Tibial nerve (tissue), 4 donors: ENCODE measurements around the gene SRGAP3. TPM values are rescaled to one million over a fixed set of nuclear protein-coding genes. Genes with fewer than 3 reads are reported as not detected.

Experiments used
- DNase-seq, 2 donors: peaks; one replicate each; pipeline ENCODE4 v3.0.0-alpha.2; 2019; ENCODE audit warnings: low spot score in 2 of 2
- H3K27ac ChIP-seq, 4 donors: fragments of 200-600 bp; sonication (generic) in 3 of 4; one replicate each; pipeline ENCODE4 v1.5.1; 2017 to 2019; ENCODE audit warnings: mild to moderate bottlenecking in 1 of 4
- H3K27me3 ChIP-seq, 2 donors: fragments of 200-600 bp; sonication (generic) in 1 of 2; one replicate each; pipeline versions ENCODE4 v1.5.1 to v1.6.0; 2017 to 2019
- H3K36me3 ChIP-seq, 3 donors: fragments of 200-600 bp; sonication (generic); one replicate each; pipeline ENCODE4 v1.5.1; 2018 to 2019
- H3K4me1 ChIP-seq, 4 donors: fragments of 200-600 bp; sonication (generic) in 3 of 4; one replicate each; pipeline ENCODE4 v1.5.1; 2017 to 2019
- H3K4me3 ChIP-seq, 4 donors: fragments of 200-600 bp; sonication (generic) in 3 of 4; one replicate each; pipeline ENCODE4 v1.5.1; 2017 to 2019; ENCODE audit warnings: mild to moderate bottlenecking in 1 of 4, moderate library complexity in 1 of 4
- H3K9me3 ChIP-seq, 4 donors: fragments of 200-600 bp; sonication (generic) in 3 of 4; one replicate each; pipeline ENCODE4 v1.5.1; 2017 to 2019
- CTCF ChIP-seq, 5 experiments: fragments of 200-600 bp in 3 of 5; fragments of 450-650 bp in 2 of 5; sonication (generic) in 3 of 5; IDR thresholded peaks; one replicate each; pipeline ENCODE4 v1.5.1; 2016 to 2019; ENCODE audit warnings: antibody characterized with exemption in 5 of 5, mild to moderate bottlenecking in 3 of 5, moderate library complexity in 2 of 5
- EP300 ChIP-seq, 2 donors: sonication (generic); formaldehyde crosslinking; IDR thresholded peaks; one replicate each; pipeline ENCODE4 v1.6.1; 2017; ENCODE audit warnings: antibody characterized with exemption in 2 of 2, mild to moderate bottlenecking in 1 of 2
- POLR2A ChIP-seq, 2 donors: fragments of 450-650 bp; IDR thresholded peaks; one replicate each; pipeline ENCODE4 v1.6.1; 2017; ENCODE audit warnings: antibody characterized with exemption in 2 of 2, mild to moderate bottlenecking in 2 of 2, moderate library complexity in 2 of 2
- WGBS, 2 donors: methylation state at CpG; one replicate each; pipeline ENCODE4 v1.1.5; 2018; 5-methylcytosine and 5-hydroxymethylcytosine counted together
- total RNA-seq, 4 donors: library from RNA; depleted of rRNA; stranded (reverse); fragments of >200 nt; gene quantifications; one replicate each; pipeline ENCODE4 v1.1.0, GENCODE V29; 2016

The SRGAP3 gene
- total RNA-seq, 4 donors from 2014 or later = 11.7 to 18.0 (median 15.1) TPM

DNA sequence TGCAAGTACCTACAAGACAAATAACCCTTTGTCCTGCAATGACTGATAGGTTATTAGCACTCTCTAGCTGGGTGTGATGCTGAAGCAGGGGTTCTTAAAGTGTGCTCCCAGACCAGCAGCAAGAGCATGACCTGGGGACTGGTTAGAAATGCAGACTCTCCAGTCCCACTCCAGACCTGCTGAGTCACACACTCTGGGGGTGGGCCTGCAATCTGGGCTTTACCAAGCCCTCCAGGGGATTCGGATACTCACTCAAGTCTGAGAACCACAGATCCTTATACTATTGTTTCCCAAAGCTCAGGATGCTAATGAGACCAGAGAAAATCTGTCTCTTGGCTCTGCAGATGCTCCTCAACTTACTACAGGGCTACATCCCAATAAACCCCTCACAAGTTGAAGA, 144.0 kb downstream of the SRGAP3 start:
- TF ChIP-seq EP300 (IDR thresholded peaks at IDR 0.05) = no peak
- TF ChIP-seq POLR2A (IDR thresholded peaks at IDR 0.05) = no peak
- TF ChIP-seq CTCF (IDR thresholded peaks at IDR 0.05) = no peak
- Histone ChIP-seq H3K9me3 (no peaks in the 10 kb centered on the region), H3K27ac (no peak overlapping the region), H3K4me3 (no peak overlapping the region), H3K4me1 (no peaks in the 10 kb centered on the region), H3K36me3 (peaks cover 0 to 19% (median 0%) of the 10 kb centered on the region in 3 donors), H3K27me3 (no peaks in the 10 kb centered on the region)
- 36 to 43% methylated on average over 1 of the region's 1 CpG for WGBS, 2 donors
- no peak for DNase-seq

DNA sequence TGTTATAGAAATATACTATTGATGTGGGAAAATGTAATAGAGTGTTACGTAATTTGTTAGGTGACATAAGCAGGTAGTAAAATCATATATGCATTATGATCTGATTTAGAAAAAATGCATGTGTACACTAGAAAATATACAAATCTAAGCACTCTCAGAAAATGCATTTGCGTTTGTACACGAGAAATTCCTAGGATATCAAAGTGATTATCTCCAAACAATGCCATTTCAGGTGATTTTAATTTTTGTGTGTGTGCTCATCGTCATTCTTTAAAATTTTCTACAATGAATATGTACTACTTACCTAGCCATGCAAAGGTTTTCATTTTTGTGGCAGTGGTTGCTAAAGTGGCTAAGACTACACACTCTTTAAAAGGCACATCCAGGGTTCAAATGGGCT, 145.3 kb downstream of the SRGAP3 start:
- Histone ChIP-seq H3K4me3 (no peak overlapping the region), H3K9me3 (no peaks in the 10 kb centered on the region), H3K27ac (no peak overlapping the region), H3K27me3 (no peaks in the 10 kb centered on the region), H3K4me1 (no peaks in the 10 kb centered on the region), H3K36me3 (peaks cover 0 to 19% (median 0%) of the 10 kb centered on the region in 3 donors)
- 94 to 96% methylated on average over 4 of the region's 4 CpGs for WGBS, 2 donors
- DNase-seq = no peak
- TF ChIP-seq CTCF (IDR thresholded peaks at IDR 0.05) (no peak), EP300 (IDR thresholded peaks at IDR 0.05) (no peak), POLR2A (IDR thresholded peaks at IDR 0.05) (no peak)

DNA sequence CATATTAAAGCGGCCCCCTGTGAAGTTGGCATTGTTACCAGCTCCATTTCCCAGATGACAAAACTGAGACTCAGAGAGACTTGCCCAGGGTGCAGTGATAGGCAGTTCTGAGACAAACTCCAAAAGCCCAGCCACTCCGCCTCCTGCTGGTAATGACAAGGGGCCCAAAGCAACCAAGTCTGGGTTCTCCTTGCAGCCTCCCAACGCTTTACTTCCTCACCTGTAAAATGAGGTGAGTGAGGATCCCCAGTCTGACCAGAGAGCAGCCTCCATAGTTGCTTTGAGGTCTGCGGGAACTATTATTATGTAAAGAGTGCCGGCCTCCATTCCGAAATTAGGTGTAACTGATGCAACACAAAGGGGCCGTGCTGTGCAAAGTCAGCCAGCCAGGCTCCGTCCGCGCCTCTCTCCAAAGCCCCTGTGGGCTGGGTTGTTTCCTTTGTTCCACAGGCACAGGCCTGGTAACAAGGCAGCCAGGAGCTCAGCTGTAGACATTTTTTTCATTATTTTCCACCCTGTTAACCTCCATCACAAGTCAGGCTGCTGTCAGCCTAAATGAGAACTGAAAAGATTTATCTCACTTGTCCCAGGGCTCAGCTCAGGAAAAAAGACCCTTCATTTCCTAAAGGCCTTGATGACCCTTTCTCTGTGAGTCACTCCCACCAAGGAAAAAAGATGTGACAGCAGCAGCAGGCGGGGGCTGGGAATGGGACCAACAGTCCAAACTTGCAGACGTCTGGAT, 147.0 kb downstream of the SRGAP3 start:
- TF ChIP-seq POLR2A (IDR thresholded peaks at IDR 0.05) (no peak), CTCF (IDR thresholded peaks at IDR 0.05) (no peak), EP300 (IDR thresholded peaks at IDR 0.05) (no peak)
- H3K4me1 ChIP-seq = no peaks in the 10 kb centered on the region
- H3K36me3 ChIP-seq = peaks cover 0 to 19% (median 0%) of the 10 kb centered on the region in 3 donors
- H3K27me3 ChIP-seq = no peaks in the 10 kb centered on the region
- 65 to 68% methylated on average over 12 of the region's 12 CpGs for WGBS, 2 donors
- no peak overlapping the region for H3K27ac ChIP-seq
- no peak overlapping the region for H3K4me3 ChIP-seq
- no peaks in the 10 kb centered on the region for H3K9me3 ChIP-seq
- DNase-seq = no peak

DNA sequence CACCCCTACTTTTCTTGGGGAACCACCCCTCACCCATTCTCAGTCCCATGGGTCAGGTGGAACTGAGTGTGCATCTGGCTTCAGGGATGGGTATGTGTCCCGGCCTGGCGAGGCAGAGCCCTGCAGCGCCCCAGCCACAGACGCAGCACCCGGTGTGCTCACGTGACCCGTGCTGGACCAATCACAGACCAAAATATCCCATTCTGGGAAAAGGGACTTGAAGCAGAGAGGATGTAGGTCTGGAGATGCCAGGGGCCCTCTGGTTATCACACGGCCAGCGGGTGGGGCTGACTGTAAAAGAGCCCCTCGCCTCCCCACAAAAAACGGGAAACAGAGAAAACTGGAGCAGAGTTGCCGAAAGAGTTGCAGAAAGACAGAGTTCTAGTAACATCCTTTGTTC, 148.2 kb downstream of the SRGAP3 start:
- Histone ChIP-seq H3K4me1 (no peaks in the 10 kb centered on the region), H3K36me3 (peaks cover 0 to 19% (median 0%) of the 10 kb centered on the region in 3 donors), H3K27ac (no peak overlapping the region), H3K9me3 (no peaks in the 10 kb centered on the region), H3K27me3 (no peaks in the 10 kb centered on the region), H3K4me3 (no peak overlapping the region)
- DNase-seq = no peak
- no peak for TF ChIP-seq CTCF (IDR thresholded peaks at IDR 0.05)
- TF ChIP-seq POLR2A (IDR thresholded peaks at IDR 0.05) = no peak
- TF ChIP-seq EP300 (IDR thresholded peaks at IDR 0.05) = no peak
- WGBS, 2 donors = 74 to 80% methylated on average over 12 of the region's 12 CpGs

GRCh38 chr3:9100513-9100894, 148.9 kb downstream of the SRGAP3 start:
- peaks cover 0 to 18% (median 0%) of the 10 kb centered on the region in 3 donors for H3K36me3 ChIP-seq
- H3K9me3 ChIP-seq = no peaks in the 10 kb centered on the region
- no peak overlapping the region for H3K27ac ChIP-seq
- H3K4me1 ChIP-seq = no peaks in the 10 kb centered on the region
- H3K27me3 ChIP-seq = no peaks in the 10 kb centered on the region
- no peak for TF ChIP-seq CTCF (IDR thresholded peaks at IDR 0.05)
- no peak for TF ChIP-seq POLR2A (IDR thresholded peaks at IDR 0.05)
- no peak for TF ChIP-seq EP300 (IDR thresholded peaks at IDR 0.05)
- H3K4me3 ChIP-seq = no peak overlapping the region
- no peak for DNase-seq
- 74 to 77% methylated on average over 5 of the region's 5 CpGs for WGBS, 2 donors
